HCT116 (cell line): Measurements from ENCODE around the gene PGS1. TPM values are rescaled to one million over a fixed set of nuclear protein-coding genes. Genes with fewer than 3 reads are reported as not detected.
A peak's percentile ranks its signal among the peaks of the same experiment; 100 is the strongest.

Experiments used
- ATAC-seq: fragments of 200-7000 bp; cut with Tn5 transposase; 2 replicates; pipeline ENCODE4 v1.9.1; 2020; ENCODE audit warnings: mild to moderate bottlenecking, moderate library complexity
- BruUV-seq: library from RNA; stranded (reverse); fragments of 400-500 nt; replicated peaks from 2 replicates; lab custom pipeline; 2021; lab: Mats Ljungman, UMichigan
- CTCF ChIA-PET: fragments of 300-600 bp; sonication (Branson Sonifier 250); formaldehyde crosslinking; loops from one replicate; lab custom pipeline; 2021; ENCODE audit warnings: antibody characterized with exemption; lab: Charles Lee
- POLR2A ChIA-PET: fragments of 300-600, 350-600 bp; sonication (Branson Sonifier 250); formaldehyde crosslinking; loops from one replicate; lab custom pipeline; 2021; ENCODE audit warnings: antibody characterized with exemption; lab: Charles Lee
- RAD21 ChIA-PET, 2 experiments: fragments of 300-600 bp; sonication (Branson Sonifier 250); formaldehyde crosslinking; loops; one replicate each; lab custom pipeline; 2023; ENCODE audit warnings: low total read pairs in 2 of 2; ENCODE audit not compliant: uncharacterized antibody in 2 of 2, unreplicated experiment in 2 of 2, low non-redundant PET in 1 of 2; lab: Charles Lee
- DNase-seq: peaks from one replicate; pipeline ENCODE4 v3.0.0-alpha.2; 2010; ENCODE audit warnings: low read depth, low spot score
- H2AFZ ChIP-seq: fragments of 200-600 bp; shearing (Covaris generic), sonication (generic); 2 replicates; pipeline ENCODE4 v1.6.1; 2017; ENCODE audit warnings: low read depth, mixed run types, mixed read lengths, antibody characterized with exemption, low read length; ENCODE audit not compliant: poor library complexity, severe bottlenecking
- H3K27ac ChIP-seq: 2 replicates; pipeline ENCODE4 v1.5.1; 2012; ENCODE audit warnings: low read depth, low read length
- H3K27me3 ChIP-seq: fragments of 200-600 bp; sonication (generic); 2 replicates; pipeline ENCODE4 v1.6.1; 2016; ENCODE audit warnings: mixed run types, low read length, mixed read lengths; ENCODE audit not compliant: insufficient read depth
- H3K36me3 ChIP-seq, 2 experiments: fragments of 200-500 bp in 1 of 2; fragments of 200-600 bp in 1 of 2; sonication (Bioruptor generic) in 1 of 2; sonication (generic) in 1 of 2; 2 replicates each; pipeline versions ENCODE4 v1.5.1 to v1.6.1; 2014 to 2016; ENCODE audit warnings: low read length in 2 of 2, inconsistent platforms in 1 of 2, mixed read lengths in 1 of 2, mixed run types in 1 of 2; ENCODE audit not compliant: insufficient read depth in 2 of 2, control insufficient read depth in 1 of 2
- H3K4me1 ChIP-seq, 2 experiments: fragments of 200-600 bp in 1 of 2; sonication (generic) in 1 of 2; 2 replicates each; pipeline versions ENCODE4 v1.5.1 to v1.6.1; 2012 to 2017; ENCODE audit warnings: low read length in 2 of 2, inconsistent platforms in 1 of 2, mild to moderate bottlenecking in 1 of 2, mixed read lengths in 1 of 2, mixed run types in 1 of 2, moderate library complexity in 1 of 2; ENCODE audit not compliant: insufficient read depth in 2 of 2, control insufficient read depth in 1 of 2
- H3K4me2 ChIP-seq: fragments of 200-600 bp; sonication (generic); 2 replicates; pipeline ENCODE4 v1.6.1; 2017; ENCODE audit warnings: mixed run types, low read length, mixed read lengths
- H3K4me3 ChIP-seq, 2 experiments: fragments of 200-600 bp in 1 of 2; sonication (generic) in 1 of 2; replicated peaks in 1 of 2; 2 replicates each; pipeline ENCODE4 v1.5.1; 2011 to 2016; ENCODE audit warnings: low read length in 2 of 2, control low read depth in 1 of 2, low read depth in 1 of 2, mild to moderate bottlenecking in 1 of 2, mixed read lengths in 1 of 2, mixed run types in 1 of 2
- H3K79me2 ChIP-seq: fragments of 200-600 bp; sonication (generic); 2 replicates; pipeline ENCODE4 v1.6.1; 2017; ENCODE audit warnings: mild to moderate bottlenecking, mixed run types, low read length, moderate library complexity, mixed read lengths; ENCODE audit not compliant: insufficient read depth
- H3K9ac ChIP-seq: fragments of 200-600 bp; sonication (generic); 2 replicates; pipeline ENCODE4 v1.6.1; 2016; ENCODE audit warnings: low read length, mixed read lengths
- H3K9me2 ChIP-seq: fragments of 200-600 bp; sonication (generic), shearing (Covaris generic); 2 replicates; pipeline ENCODE4 v1.6.1; 2017; ENCODE audit warnings: mixed run types, mild to moderate bottlenecking, moderate library complexity; ENCODE audit not compliant: insufficient read depth
- H3K9me3 ChIP-seq, 2 experiments: fragments of 200-500 bp in 1 of 2; fragments of 200-600 bp in 1 of 2; sonication (Bioruptor generic) in 1 of 2; sonication (generic) in 1 of 2; 2 replicates each; pipeline ENCODE4 v1.6.1; 2014 to 2017; ENCODE audit warnings: low read length in 2 of 2, mixed read lengths in 2 of 2, inconsistent platforms in 1 of 2, low read depth in 1 of 2, mild to moderate bottlenecking in 1 of 2, mixed run types in 1 of 2, moderate library complexity in 1 of 2; ENCODE audit not compliant: control insufficient read depth in 1 of 2, insufficient read depth in 1 of 2
- H4K20me1 ChIP-seq: fragments of 200-600 bp; sonication (generic), shearing (Covaris generic); 2 replicates; pipeline ENCODE4 v1.6.1; 2017; ENCODE audit warnings: mixed run types, mild to moderate bottlenecking, moderate library complexity; ENCODE audit not compliant: insufficient read depth
- CBX3 ChIP-seq: IDR thresholded peaks from 2 replicates; pipeline ENCODE4 v1.6.1; 2012; ENCODE audit warnings: low read depth
- CEBPB ChIP-seq: IDR thresholded peaks from 2 replicates; pipeline ENCODE4 v1.6.1; 2012; ENCODE audit warnings: low read depth
- EGR1 ChIP-seq: IDR thresholded peaks from 2 replicates; pipeline ENCODE4 v1.6.1; 2012; ENCODE audit warnings: low read depth
- ELF1 ChIP-seq: IDR thresholded peaks from 2 replicates; pipeline ENCODE4 v1.6.1; 2012; ENCODE audit warnings: low read depth, borderline replicate concordance
- EZH2phosphoT487 ChIP-seq: fragments of 200-600 bp; IDR thresholded peaks from 2 replicates; pipeline ENCODE4 v1.6.1; 2018; ENCODE audit warnings: antibody characterized with exemption, borderline replicate concordance
- FOSL1 ChIP-seq: IDR thresholded peaks from 2 replicates; pipeline ENCODE4 v1.6.1; 2012; ENCODE audit warnings: low read depth
- POLR2AphosphoS5 ChIP-seq: IDR thresholded peaks from 2 replicates; pipeline ENCODE4 v1.6.1; 2011; ENCODE audit warnings: mild to moderate bottlenecking, low read depth, low read length, moderate library complexity
- RAD21 ChIP-seq: IDR thresholded peaks from 2 replicates; pipeline ENCODE4 v1.6.1; 2012; ENCODE audit warnings: low read depth, mild to moderate bottlenecking
- SIN3A ChIP-seq: IDR thresholded peaks from 2 replicates; pipeline ENCODE4 v1.6.1; 2012; ENCODE audit warnings: low read depth
- TCF7L2 ChIP-seq: IDR thresholded peaks from 2 replicates; pipeline ENCODE4 v1.7.0; 2011; ENCODE audit warnings: borderline replicate concordance, inconsistent platforms; ENCODE audit not compliant: insufficient read depth, insufficient read length; ENCODE audit errors: extremely low read depth
- YY1 ChIP-seq: IDR thresholded peaks from 2 replicates; pipeline ENCODE4 v1.6.1; 2011; ENCODE audit warnings: low read length, low read depth, moderate library complexity, mild to moderate bottlenecking; ENCODE audit not compliant: insufficient replicate concordance; ENCODE audit errors: extremely low read depth
- ZFX ChIP-seq: fragments of 450-650 bp; IDR thresholded peaks from 2 replicates; pipeline ENCODE4 v1.6.1; 2017
- ZNF274 ChIP-seq: fragments of 200-500 bp; sonication (Bioruptor generic); IDR thresholded peaks from 2 replicates; pipeline ENCODE4 v1.6.1; 2014; ENCODE audit warnings: mild to moderate bottlenecking, low read depth, low read length, inconsistent platforms
- intact Hi-C: fragments of 100-400 bp; cut with micrococcal nuclease; formaldehyde crosslinking; loops from 2 replicates; pipeline ENCODE4 v1.10.0; 2022
- total RNA-seq: library from RNA; stranded (reverse); gene quantifications from one replicate; pipeline ENCODE4 v1.2.1, GENCODE V29; 2021; ENCODE audit not compliant: unreplicated experiment
- TF ChIP-seq, protein P1 (sequence below), 3 experiments: fragments of 200-600 bp in 1 of 3; sonication (generic) in 1 of 3; IDR thresholded peaks in 2 of 3; conservative IDR thresholded peaks in 1 of 3; 2 replicates each; pipeline ENCODE4 v1.5.1; 2012 to 2017; ENCODE audit warnings: low read depth in 2 of 3, low read length in 2 of 3, antibody characterized with exemption in 1 of 3, borderline replicate concordance in 1 of 3, control low read depth in 1 of 3, mild to moderate bottlenecking in 1 of 3, mixed read lengths in 1 of 3, mixed run types in 1 of 3, moderate library complexity in 1 of 3; ENCODE audit not compliant: insufficient read depth in 1 of 3
- TF ChIP-seq, protein P2 (sequence below): IDR thresholded peaks from 2 replicates; pipeline ENCODE4 v1.6.1; 2012
- TF ChIP-seq, protein P3 (sequence below): IDR thresholded peaks from 2 replicates; pipeline ENCODE4 v1.6.1; 2011; ENCODE audit warnings: mild to moderate bottlenecking, low read length, moderate library complexity; ENCODE audit not compliant: insufficient replicate concordance; ENCODE audit errors: extremely low read depth
- TF ChIP-seq, protein P4 (sequence below): IDR thresholded peaks from 2 replicates; pipeline ENCODE4 v1.6.1; 2012; ENCODE audit warnings: low read depth

The PGS1 gene
- total RNA-seq, 1 experiment from 2014 or later, result 44.4 TPM

DNA sequence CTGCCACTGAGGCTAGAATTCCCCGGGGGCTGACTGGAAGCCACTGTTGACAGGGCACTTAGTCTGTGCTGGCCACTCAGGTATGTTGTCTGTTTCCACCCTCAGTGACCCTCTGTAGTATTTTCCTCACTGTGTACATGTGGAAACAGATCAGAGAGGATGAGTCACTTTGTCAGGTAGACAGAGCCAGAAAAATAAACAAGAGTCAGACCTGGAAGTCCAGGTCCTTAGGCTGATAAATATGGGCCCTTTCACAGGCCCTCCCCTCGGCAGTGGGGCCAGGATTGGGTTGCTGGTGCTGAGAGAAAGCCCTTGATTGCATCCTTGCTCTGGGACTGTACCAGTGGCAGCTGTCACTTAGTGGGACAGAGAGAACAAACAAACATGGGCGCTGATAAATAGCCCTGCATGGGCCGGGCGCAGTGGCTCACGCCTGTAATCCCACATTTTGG lies 21.3 kb downstream of the PGS1 start (continued):
- TF ChIP-seq YY1, result no peak

DNA sequence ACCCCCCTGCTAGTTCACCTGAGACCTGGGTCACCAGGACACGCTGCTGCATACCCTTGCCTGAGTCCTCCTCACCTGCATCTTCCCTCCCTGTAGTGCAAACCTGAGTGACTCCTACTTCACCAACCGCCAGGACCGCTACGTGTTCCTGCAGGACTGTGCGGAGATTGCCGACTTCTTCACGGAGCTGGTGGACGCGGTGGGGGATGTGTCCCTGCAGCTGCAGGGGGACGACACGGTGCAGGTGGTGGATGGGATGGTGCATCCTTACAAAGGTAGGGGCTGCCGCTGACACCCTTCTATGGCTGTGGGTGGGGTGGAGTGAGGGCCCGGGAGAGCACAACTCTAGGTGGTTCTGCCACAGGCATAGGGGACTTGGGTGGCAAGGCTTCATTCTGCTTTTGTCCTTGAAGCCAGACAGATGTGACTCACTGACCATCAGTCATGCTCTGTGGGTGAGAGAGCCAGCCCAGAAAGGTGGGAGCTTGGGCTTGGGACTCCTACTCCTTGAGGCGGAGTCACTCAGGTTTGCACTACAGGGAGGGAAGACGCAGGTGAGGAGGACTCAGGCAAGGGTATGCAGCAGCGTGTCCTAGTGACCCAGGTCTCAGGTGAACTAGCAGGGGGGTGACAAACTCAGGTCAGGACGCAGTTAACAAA lies 22.3 kb downstream of the PGS1 start:
- ChIA-PET CTCF (interaction anchor here (1.7 to 1.9 kb wide), 2 partner anchors 9 to 21 kb away, joined by 5 to 7 read pairs; no protein-coding TSS in a partner anchor), RAD21 (no interaction called here), POLR2A (no interaction called here)
- intact Hi-C loops, result no loop called here
- Histone ChIP-seq H3K4me2 (no peak overlapping the region), H3K36me3 (peaks cover 57 to 77% of the 10 kb centered on the region in 2 experiments; a peak in 3 of 4 replicates), H3K4me1 (no peaks in the 10 kb centered on the region), H3K27ac (no peak overlapping the region), H3K9me3 (no peaks in the 10 kb centered on the region), H2AFZ (no peak overlapping the region), H3K9ac (no peak overlapping the region), H3K27me3 (no peaks in the 10 kb centered on the region), H3K9me2 (no peaks in the 10 kb centered on the region), H3K4me3 (no peak overlapping the region), H3K79me2 (peaks cover 26% of the 10 kb centered on the region), H4K20me1 (no peaks in the 10 kb centered on the region; the same call in 1 of the 2 replicates)
- DNase-seq, result no peak
- peak; percentile 17; the same call in 1 of the 2 replicates for ATAC-seq
- BruUV-seq, result no TSS peak
- TF ChIP-seq CEBPB (no peak), ELF1 (no peak), POLR2AphosphoS5 (no peak), CBX3 (no peak), TCF7L2 (no peak), EZH2phosphoT487 (no peak), YY1 (no peak), SIN3A (no peak), ZNF274 (no peak), RAD21 (no peak), EGR1 (no peak), ZFX (no peak), FOSL1 (no peak)
- TF ChIP-seq, protein P1, sequence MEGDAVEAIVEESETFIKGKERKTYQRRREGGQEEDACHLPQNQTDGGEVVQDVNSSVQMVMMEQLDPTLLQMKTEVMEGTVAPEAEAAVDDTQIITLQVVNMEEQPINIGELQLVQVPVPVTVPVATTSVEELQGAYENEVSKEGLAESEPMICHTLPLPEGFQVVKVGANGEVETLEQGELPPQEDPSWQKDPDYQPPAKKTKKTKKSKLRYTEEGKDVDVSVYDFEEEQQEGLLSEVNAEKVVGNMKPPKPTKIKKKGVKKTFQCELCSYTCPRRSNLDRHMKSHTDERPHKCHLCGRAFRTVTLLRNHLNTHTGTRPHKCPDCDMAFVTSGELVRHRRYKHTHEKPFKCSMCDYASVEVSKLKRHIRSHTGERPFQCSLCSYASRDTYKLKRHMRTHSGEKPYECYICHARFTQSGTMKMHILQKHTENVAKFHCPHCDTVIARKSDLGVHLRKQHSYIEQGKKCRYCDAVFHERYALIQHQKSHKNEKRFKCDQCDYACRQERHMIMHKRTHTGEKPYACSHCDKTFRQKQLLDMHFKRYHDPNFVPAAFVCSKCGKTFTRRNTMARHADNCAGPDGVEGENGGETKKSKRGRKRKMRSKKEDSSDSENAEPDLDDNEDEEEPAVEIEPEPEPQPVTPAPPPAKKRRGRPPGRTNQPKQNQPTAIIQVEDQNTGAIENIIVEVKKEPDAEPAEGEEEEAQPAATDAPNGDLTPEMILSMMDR (IDR thresholded peaks at IDR 0.05 in 2 of 3, conservative IDR thresholded peaks at IDR 0.05 in 1 of 3; ENCODE audit: borderline replicate concordance in 1 of 3, insufficient read depth in 1 of 3, low read depth in 2 of 3, low read length in 2 of 3), result no peak
- TF ChIP-seq, protein P2, sequence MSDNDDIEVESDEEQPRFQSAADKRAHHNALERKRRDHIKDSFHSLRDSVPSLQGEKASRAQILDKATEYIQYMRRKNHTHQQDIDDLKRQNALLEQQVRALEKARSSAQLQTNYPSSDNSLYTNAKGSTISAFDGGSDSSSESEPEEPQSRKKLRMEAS, result no peak
- TF ChIP-seq, protein P3, sequence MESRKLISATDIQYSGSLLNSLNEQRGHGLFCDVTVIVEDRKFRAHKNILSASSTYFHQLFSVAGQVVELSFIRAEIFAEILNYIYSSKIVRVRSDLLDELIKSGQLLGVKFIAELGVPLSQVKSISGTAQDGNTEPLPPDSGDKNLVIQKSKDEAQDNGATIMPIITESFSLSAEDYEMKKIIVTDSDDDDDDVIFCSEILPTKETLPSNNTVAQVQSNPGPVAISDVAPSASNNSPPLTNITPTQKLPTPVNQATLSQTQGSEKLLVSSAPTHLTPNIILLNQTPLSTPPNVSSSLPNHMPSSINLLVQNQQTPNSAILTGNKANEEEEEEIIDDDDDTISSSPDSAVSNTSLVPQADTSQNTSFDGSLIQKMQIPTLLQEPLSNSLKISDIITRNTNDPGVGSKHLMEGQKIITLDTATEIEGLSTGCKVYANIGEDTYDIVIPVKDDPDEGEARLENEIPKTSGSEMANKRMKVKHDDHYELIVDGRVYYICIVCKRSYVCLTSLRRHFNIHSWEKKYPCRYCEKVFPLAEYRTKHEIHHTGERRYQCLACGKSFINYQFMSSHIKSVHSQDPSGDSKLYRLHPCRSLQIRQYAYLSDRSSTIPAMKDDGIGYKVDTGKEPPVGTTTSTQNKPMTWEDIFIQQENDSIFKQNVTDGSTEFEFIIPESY, result no peak
- TF ChIP-seq, protein P4, sequence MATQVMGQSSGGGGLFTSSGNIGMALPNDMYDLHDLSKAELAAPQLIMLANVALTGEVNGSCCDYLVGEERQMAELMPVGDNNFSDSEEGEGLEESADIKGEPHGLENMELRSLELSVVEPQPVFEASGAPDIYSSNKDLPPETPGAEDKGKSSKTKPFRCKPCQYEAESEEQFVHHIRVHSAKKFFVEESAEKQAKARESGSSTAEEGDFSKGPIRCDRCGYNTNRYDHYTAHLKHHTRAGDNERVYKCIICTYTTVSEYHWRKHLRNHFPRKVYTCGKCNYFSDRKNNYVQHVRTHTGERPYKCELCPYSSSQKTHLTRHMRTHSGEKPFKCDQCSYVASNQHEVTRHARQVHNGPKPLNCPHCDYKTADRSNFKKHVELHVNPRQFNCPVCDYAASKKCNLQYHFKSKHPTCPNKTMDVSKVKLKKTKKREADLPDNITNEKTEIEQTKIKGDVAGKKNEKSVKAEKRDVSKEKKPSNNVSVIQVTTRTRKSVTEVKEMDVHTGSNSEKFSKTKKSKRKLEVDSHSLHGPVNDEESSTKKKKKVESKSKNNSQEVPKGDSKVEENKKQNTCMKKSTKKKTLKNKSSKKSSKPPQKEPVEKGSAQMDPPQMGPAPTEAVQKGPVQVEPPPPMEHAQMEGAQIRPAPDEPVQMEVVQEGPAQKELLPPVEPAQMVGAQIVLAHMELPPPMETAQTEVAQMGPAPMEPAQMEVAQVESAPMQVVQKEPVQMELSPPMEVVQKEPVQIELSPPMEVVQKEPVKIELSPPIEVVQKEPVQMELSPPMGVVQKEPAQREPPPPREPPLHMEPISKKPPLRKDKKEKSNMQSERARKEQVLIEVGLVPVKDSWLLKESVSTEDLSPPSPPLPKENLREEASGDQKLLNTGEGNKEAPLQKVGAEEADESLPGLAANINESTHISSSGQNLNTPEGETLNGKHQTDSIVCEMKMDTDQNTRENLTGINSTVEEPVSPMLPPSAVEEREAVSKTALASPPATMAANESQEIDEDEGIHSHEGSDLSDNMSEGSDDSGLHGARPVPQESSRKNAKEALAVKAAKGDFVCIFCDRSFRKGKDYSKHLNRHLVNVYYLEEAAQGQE, result no peak
